DMS 273 (cell line): Measurements from ENCODE around the gene ZBTB45.
"Not testable (repeated sequence)": the region's sequence is repeated elsewhere in the genome, so short reads cannot be mapped to it uniquely, and the experiment has no call there.

ENCODE experiments used
- DNase-seq: peaks from one replicate; lab custom pipeline; 2025; ENCODE audit not compliant: unreplicated experiment; lab: John Stamatoyannopoulos, UW

The ZBTB45 gene

GRCh38 chr19:58555369-58555885 lies 35.8 kb upstream of the ZBTB45 start:
- DNase-seq = no peak

GRCh38 chr19:58554494-58555368 lies 35.1 kb upstream of the ZBTB45 start, which contains the start of gene CHMP2A:
TSS of gene CHMP2A (minus strand) at chr19:58555105. CDS start at chr19:58554212, 893 bp downstream.
- no peak for DNase-seq

- no peak for DNase-seq
Measured at GRCh38 chr19:58553799-58554493, 34.3 kb upstream of the ZBTB45 start.

DNA sequence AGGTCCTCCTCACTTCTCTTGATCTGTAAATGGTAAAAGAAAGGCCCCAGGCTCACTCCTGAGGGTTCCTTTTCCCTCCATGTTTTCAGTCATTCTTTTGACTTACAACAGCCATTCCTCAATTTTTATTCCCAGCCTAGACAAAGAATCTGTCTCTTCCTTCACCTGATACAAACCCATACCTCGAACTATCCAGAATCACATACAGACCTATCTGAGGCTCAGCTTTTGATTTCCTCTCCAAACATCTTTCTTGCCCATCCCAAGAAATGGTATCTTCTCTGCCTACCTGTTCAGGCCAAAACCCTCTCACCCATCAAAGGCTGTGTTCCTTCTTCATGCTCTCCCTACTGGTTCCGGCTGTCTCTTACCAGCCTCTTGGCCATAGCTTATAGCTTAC lies 33.0 kb upstream of the ZBTB45 start:
- no peak for DNase-seq

DNA sequence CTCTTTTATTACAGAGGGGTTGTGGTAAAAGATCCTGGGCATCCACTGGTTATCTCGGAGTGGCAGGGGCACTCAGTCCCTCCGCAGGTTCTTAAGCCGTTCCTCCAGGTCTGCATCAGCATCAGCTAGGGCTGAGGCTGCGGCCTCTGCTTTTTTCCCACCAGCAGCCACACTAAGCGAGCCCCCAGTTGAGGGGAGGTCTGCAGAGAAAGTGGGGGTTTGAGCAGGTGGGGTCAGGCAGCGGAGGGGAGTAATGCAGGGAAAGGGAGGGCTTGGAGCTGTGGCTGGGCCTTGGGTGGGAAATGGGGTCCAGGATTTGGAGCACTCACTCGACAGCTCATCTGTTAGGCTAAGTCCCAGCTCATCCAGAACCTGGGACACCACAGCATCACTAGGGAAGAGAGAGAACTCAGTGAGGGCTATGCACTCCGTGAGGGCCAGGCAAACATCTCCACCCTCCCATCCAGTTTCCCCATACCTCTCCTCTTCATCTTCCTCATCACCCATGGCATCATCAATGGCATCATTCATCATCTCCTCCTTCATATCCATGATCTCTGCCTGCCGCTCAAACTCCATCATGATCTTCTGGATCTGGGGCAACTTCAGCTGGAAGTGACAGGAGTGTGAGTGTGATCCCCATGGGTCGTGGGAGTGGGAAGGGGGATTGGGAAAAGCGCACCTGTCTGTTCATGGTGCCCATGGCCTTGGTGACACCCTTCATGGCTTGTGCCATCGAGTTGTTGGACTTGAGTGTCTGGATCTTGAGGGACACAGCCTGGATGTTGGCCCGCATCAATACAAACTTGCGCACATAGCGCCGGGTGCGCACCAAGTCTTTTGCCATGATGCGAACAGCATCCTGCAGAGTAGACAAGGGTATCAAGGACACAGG lies 32.2 kb upstream of the ZBTB45 start:
- DNase-seq = no peak

GRCh38 chr19:58551123-58551497 lies 31.5 kb upstream of the ZBTB45 start:
- DNase-seq = no peak

GRCh38 chr19:58550362-58551122 lies 30.9 kb upstream of the ZBTB45 start:
- no peak for DNase-seq

DNA sequence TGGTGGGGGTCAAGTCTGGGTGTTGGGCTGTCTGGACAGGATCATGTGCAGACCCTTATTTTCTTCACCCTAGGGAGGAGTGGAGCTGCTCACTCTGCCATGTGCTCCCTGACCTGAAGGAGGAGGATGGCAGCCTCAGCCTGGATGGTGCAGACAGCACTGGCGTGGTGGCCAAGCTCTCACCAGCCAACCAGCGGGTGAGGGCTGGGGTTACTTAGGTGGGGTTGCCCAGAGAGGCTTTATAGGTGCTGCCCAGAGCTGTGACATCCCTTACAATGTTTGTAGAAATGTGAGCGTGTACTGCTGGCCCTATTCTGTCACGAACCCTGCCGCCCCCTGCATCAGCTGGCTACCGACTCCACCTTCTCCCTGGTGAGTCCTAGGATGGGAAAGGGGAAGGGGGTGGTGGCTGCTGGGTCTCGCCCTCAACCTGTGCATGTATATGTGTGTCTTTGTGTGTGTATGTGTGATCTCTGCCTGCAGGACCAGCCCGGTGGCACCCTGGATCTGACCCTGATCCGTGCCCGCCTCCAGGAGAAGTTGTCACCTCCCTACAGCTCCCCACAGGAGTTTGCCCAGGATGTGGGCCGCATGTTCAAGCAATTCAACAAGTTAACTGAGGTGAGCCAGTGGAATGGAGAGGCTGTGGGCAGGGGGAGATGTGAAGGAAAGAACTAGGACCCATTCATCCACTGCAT lies 30.2 kb upstream of the ZBTB45 start:
- DNase-seq = no peak

DNA sequence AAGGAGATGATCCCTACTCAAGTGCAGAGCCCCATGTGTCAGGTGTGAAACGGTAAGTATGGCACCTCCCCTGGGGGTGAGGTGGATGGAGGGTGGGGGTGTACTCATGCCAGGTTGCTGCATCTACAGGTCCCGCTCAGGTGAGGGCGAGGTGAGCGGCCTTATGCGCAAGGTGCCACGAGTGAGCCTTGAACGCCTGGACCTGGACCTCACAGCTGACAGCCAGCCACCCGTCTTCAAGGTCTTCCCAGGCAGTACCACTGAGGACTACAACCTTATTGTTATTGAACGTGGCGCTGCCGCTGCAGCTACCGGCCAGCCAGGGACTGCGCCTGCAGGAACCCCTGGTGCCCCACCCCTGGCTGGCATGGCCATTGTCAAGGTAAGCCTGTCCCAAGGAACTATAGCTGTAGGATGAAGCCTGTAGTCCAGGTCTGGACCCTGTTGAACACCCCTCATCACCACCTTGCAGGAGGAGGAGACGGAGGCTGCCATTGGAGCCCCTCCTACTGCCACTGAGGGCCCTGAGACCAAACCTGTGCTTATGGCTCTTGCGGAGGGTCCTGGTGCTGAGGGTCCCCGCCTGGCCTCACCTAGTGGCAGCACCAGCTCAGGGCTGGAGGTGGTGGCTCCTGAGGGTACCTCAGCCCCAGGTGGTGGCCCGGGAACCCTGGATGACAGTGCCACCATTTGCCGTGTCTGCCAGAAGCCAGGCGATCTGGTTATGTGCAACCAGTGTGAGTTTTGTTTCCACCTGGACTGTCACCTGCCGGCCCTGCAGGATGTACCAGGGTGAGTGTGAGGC lies 29.5 kb upstream of the ZBTB45 start:
- no peak for DNase-seq

- DNase-seq = no peak
Measured at GRCh38 chr19:58547323-58548312, 28.0 kb upstream of the ZBTB45 start.

DNA sequence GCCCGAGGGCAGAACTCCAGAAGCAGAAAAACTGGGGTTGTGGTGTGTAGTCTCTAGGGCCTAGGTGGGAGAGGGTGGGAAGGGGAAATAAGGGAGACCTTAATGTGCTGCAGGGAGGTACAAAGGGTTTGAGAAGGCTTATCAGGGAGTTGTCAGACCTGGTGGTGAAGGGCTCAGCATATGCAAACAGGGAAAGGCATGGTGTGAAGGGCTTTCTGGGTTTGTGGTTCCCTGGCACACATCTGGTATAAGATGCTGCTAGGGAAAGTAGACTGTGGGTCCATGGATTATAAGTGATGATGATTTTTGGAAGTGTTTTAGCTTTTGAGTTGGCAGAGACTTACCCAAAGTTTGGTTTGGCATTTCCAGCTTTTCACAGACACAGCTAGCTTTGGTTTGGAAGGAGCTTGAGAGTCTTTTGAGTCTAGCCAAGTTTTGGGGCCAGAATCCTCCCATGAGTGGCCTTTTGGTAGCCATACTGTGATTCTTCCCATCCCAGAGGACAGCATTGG lies 26.5 kb upstream of the ZBTB45 start:
- DNase-seq = no peak

GRCh38 chr19:58545286-58546018 lies 25.8 kb upstream of the ZBTB45 start:
- no peak for DNase-seq

DNA sequence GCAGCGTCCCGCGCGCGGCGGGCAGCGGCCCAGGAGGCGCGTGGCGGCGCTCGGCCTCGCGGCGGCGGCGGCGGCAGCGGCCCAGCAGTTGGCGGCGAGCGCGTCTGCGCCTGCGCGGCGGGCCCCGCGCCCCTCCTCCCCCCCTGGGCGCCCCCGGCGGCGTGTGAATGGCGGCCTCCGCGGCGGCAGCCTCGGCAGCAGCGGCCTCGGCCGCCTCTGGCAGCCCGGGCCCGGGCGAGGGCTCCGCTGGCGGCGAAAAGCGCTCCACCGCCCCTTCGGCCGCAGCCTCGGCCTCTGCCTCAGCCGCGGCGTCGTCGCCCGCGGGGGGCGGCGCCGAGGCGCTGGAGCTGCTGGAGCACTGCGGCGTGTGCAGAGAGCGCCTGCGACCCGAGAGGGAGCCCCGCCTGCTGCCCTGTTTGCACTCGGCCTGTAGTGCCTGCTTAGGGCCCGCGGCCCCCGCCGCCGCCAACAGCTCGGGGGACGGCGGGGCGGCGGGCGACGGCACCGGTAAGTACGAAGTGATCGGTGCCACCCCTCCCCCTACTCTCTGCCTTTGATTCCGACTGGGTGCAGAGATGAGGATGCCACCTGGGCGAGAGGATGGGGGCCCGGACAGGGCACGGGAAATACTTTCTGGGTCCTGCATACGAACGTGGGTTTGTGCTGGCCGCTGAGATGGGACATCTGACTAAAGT lies 25.1 kb upstream of the ZBTB45 start:
- DNase-seq = no peak

- DNase-seq = no peak
Measured at GRCh38 chr19:58543826-58544590, 24.4 kb upstream of the ZBTB45 start, which contains the start of gene TRIM28. TSS of gene TRIM28 (plus strand) at chr19:58544064. CDS start at chr19:58544758, 694 bp downstream.

- not testable (repeated sequence) for DNase-seq
Measured at GRCh38 chr19:58542641-58543372, 23.2 kb upstream of the ZBTB45 start.
